G401.6 (cell line): ENCODE data around the gene GPR34.
A peak's percentile ranks its signal among the peaks of the same experiment; 100 is the strongest.
"Not testable (repeated sequence)": the region's sequence is repeated elsewhere in the genome, so short reads cannot be mapped to it uniquely, and the experiment has no call there.

Experiments
- FAIRE-seq: peaks from 2 replicates; lab custom pipeline; 2012; peaks lifted over from hg19 to GRCh38; lab: Jason Lieb, UNC

GPR34 gene

DNA sequence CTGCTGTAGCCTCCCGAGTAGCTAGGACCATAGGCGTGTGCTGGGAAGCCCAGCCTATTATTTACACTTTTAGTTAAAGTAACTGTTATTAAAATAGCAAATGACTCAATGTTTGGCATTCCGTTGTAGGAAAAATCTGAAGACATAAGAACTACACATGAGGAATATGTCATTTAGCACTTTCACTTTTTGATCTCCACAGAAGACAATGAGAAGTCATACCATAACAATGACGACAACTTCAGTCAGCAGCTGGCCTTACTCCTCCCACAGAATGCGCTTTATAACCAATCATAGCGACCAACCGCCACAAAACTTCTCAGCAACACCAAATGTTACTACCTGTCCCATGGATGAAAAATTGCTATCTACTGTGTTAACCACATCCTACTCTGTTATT is 6.7 kb downstream of the GPR34 start:
- peak; percentile 45 for FAIRE-seq

GRCh38 chrX:41703574-41704029 is 14.8 kb downstream of the GPR34 start:
- no peak for FAIRE-seq

DNA sequence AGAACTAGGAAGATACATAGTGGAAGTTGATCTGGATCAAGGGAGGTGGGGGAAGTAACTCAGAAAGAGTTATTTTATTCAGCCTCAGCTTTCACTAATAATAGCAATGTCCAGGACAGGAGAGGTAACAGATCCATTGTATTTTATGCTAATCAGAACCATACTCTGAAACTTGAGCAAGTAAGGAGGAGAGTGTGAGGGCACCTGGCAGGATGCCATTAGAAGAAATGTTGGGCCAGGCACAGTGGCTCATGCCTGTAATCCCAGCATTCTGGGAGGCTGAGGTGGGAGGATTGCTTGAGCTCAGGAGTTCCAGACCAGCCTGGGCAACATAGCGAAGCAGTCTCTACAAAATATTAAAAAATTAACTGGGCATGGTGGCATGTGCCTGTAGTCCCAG is 16.3 kb downstream of the GPR34 start:
- FAIRE-seq, result no peak

GRCh38 chrX:41705680-41706374 is 17.1 kb downstream of the GPR34 start:
- no peak for FAIRE-seq

DNA sequence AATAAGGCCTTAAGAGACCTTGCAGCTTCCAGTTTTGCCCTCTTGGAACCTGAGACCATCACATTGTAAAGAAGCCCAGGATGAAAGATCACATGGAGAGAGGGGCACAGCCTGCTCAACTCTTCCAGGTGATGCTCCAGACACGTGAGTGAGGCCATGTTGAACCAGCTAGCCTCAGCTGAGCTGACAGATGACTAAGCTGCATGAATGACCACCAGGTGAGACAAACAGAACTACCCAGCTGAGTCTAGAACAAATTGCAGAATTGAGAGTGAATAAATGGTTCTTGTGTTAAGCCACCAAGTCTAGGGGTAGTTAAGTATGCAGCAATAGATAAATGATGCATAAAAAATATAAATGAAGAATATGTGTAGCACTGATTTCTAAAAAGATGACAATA is 18.4 kb downstream of the GPR34 start:
- FAIRE-seq, result no peak

- FAIRE-seq, result no peak
Measured at GRCh38 chrX:41708486-41708885, 19.7 kb downstream of the GPR34 start.

- FAIRE-seq, result no peak
Measured at GRCh38 chrX:41711021-41711667, 22.4 kb downstream of the GPR34 start.

DNA sequence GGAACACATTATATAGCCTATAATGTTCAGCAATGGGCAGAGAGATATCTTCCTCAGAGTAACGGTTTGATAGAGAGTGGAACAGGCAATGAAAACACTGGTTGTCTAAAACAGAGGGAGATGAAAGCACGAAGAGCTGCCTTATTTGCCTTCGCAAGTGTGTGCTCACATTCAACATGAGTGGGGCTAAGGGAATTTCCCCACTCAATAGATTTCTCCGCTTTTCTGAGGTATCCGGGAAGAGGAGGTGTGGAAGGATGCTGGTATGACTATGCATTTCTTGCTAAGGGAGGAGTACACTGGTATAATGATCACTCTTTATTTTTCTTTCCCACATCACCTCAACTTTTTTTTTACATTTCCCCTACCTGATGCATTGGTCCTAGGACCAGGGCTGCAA is 27.4 kb downstream of the GPR34 start:
- FAIRE-seq, result no peak

GRCh38 chrX:41716767-41717473 is 28.1 kb downstream of the GPR34 start:
- no peak for FAIRE-seq

- FAIRE-seq, result no peak
Measured at GRCh38 chrX:41718481-41719235, 29.9 kb downstream of the GPR34 start.

DNA sequence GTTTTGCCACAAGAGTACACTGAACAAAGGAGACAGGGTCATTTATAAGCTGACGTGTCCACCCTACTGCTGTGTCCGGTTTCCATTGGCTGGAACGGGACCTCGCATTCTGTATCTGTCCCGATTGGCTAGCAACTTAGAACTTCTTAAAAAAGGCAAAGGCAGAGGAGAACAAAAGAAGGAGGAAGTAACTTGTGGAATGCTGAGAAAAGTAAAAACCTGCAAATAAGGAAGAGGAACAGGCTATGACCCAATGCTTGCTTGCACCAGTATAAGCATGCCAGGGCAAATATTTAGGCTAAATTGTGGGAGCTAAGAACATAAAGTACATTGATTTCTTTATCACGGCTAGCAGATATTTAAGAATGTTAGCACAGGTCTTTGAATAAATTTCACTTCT is 30.8 kb downstream of the GPR34 start:
- not testable (repeated sequence) for FAIRE-seq

- no peak for FAIRE-seq
Measured at GRCh38 chrX:41720125-41720779, 31.5 kb downstream of the GPR34 start.

DNA sequence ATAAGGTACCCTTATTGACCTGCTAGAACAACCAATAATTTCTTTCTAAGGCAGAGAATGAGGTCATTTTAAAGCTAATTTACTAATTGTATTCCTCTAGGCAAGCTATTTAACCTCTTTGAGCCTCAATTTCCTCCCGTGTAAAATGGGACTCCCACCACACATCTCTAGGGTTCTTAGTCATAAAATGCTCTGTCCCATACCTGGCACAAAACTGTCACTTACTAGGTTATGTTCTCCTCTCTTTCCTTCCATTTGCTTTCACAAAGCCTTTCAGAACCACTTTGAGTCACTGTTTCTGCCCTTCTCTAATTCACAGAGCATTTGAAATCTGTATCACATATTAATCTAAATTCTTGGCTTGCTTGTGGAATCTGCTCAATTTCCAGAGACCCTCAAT is 32.8 kb downstream of the GPR34 start:
- no peak for FAIRE-seq

DNA sequence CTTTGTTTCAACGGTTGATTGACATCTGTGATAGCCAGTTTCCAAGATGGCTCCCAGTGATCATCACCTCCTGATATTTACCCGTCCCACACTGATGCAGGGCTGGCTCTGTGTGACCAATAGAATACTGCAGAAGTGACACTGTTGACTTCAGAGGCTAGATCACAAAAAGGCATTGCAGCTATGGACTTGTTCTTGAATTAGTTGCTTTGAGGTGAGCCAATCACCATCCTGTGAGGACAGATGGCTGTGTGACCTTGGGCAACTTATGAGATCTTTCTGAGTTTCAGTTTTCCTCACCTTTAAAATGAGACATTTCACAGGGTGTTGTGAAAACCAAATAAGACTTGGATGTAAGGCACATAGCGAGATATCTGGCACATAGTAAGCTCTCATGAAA is 33.4 kb downstream of the GPR34 start:
- FAIRE-seq, result no peak

- FAIRE-seq, result no peak
Measured at GRCh38 chrX:41722816-41723618, 34.2 kb downstream of the GPR34 start.

DNA sequence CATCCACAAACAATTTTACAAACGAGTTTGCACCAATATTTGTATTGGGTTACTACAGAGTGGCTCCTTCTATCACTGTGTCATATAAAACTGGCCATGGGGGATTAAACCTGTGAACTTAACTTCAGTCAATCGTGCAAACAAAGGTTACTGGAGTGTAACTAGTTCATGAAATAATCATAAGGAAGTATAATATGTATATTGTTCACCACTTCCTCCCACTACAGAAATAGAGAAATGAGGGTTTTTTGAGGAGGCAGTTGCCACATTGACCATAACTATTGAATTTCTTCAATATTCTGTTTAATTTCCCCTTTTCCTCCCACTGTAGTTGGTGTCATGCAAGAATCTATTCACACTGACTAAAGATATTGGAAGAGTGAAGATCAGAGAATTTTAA is 35.1 kb downstream of the GPR34 start, which contains the start of gene GPR82:
Gene GPR82, plus strand, starts transcription at position 356 of the 400 bp plus-strand sequence. CDS start 2,846 bp downstream, outside the sequence.
- no peak for FAIRE-seq

DNA sequence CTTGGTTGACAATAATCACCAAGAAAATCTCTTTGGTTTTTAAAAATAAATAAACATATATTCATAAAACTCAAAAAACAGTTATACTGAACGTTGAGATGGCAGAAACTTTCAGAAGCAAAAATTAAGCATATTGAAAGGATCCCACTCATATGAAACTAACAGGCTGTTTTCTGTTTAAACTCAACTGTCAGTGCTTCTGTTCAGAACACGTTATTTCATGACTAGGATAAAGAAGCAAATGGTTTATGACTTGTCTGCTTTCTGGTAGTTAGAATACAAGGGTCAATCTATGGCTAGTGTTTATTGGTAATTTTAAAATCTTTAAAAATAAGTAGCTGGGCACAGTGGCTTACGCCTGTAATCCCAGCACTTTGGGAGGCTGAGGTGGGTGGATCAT is 39.4 kb downstream of the GPR34 start:
- no peak for FAIRE-seq

DNA sequence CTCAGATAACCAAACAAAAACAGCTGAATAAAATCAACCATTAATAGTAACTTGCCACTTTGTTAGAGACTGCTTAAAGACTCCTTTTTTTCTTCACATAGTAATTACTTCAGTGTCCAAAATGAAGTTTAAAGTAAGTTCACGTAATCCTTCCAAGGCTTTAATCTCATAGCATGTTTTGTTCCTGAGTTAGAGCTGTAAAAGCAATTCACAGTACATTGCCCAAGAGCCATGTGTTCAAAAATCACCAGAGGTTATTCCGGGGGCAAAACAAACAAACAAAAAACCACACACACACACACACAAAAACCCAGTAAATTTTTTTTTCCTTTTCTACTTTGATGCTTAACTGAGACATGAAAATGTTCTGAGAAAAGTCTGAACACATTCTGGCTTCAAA is 41.3 kb downstream of the GPR34 start:
- peak; percentile 53 for FAIRE-seq

GRCh38 chrX:41732260-41732659 is 43.5 kb downstream of the GPR34 start:
- FAIRE-seq, result no peak

- no peak for FAIRE-seq
Measured at GRCh38 chrX:41733939-41734338, 45.2 kb downstream of the GPR34 start.

DNA sequence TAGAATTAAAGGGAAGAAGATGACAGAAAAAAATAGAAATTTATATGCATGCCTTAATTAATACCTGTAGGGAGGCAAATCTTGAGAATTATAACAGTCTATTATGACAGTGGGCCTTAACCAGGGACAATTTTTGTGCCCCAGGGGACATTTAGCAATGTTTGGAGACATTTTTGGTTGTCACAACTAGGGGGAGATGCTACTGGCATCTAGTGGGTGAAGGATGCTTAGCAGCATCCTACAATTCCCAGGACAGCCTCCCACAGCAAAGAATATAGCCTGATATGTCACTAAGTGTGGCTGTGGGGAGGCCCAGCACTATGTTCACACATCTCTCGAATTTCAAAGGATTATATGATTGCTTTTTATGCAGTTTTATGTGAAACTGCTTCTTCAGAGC is 45.8 kb downstream of the GPR34 start:
- no peak for FAIRE-seq
